GM21526 (cell line): Measurements from ENCODE around the gene NDUFA8.

Source experiments
- ATAC-seq: cut with Tn5 transposase; IDR thresholded peaks from one replicate; pipeline ENCODE4 v1.9.1; 2021; ENCODE audit warnings: moderate library complexity; ENCODE audit not compliant: unreplicated experiment, low FRiP score

The NDUFA8 gene

GRCh38 chr9:122186777-122187470 lies 27.3 kb upstream of the NDUFA8 start:
- no peak for ATAC-seq

GRCh38 chr9:122186301-122186700 lies 26.7 kb upstream of the NDUFA8 start:
- no peak for ATAC-seq

- ATAC-seq = no peak
Measured at GRCh38 chr9:122184551-122184950, 25.0 kb upstream of the NDUFA8 start.

GRCh38 chr9:122183501-122183900 lies 23.9 kb upstream of the NDUFA8 start:
- ATAC-seq = no peak

DNA sequence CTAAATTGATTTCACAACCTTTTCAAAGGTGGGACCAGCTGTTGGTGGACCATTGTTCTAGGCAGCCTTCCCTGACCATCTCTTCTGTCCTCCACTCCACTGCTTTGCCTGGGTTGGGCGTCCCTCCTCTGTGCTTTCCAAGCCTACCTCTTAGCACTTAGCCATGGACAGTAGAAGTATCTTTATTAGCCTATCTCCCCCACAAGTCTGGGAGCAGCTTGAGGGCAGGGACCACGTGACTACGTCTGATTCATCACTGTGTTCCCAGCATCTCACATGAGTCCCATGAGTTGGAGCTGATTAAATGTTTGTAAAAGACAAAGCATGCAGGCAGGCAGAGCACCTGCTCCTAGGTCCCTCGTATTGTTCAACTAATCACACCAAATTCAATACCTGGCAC lies 21.1 kb upstream of the NDUFA8 start:
- no peak for ATAC-seq

GRCh38 chr9:122179690-122180074 lies 20.1 kb upstream of the NDUFA8 start:
- ATAC-seq = no peak

DNA sequence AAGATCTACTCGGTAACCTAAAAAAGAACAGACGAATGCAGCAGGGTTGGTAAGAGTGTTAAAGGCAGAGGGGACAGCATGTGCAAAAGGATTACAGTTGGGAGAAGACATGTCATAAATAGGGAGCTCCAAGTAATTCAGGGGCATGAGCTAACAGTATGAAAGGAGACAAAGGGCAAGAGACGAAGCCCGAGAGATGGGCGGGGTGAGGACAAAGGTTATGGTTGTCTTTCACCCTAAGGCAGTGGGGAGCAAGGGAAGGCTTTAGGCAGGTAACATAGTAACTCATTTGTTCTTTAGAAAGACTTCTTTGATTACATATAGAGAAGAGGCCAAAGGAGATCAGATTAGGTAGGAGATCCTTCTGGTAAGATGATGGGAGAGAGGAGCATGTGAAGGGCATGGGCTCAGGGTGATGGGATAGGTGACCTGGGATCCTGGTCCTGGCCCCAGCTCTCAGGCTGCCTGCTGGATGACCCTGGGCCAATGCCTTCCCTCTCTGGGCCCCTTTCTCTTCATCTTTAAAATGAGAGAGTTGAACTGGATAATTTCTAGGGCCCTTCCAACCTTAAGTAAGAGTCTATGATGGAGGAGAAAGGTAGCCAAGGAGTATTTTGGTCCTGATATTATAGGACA lies 19.6 kb upstream of the NDUFA8 start:
- no peak for ATAC-seq

GRCh38 chr9:122176916-122177315 lies 17.3 kb upstream of the NDUFA8 start:
- ATAC-seq = no peak

- ATAC-seq = no peak
Measured at GRCh38 chr9:122173670-122174069, 14.1 kb upstream of the NDUFA8 start.

- no peak for ATAC-seq
Measured at GRCh38 chr9:122172131-122172530, 12.6 kb upstream of the NDUFA8 start.

GRCh38 chr9:122168356-122168755 lies 8.8 kb upstream of the NDUFA8 start:
- ATAC-seq = no peak

- no peak for ATAC-seq
Measured at GRCh38 chr9:122164286-122164685, 4.7 kb upstream of the NDUFA8 start.

GRCh38 chr9:122162415-122162814 lies 2.8 kb upstream of the NDUFA8 start:
- ATAC-seq = no peak

DNA sequence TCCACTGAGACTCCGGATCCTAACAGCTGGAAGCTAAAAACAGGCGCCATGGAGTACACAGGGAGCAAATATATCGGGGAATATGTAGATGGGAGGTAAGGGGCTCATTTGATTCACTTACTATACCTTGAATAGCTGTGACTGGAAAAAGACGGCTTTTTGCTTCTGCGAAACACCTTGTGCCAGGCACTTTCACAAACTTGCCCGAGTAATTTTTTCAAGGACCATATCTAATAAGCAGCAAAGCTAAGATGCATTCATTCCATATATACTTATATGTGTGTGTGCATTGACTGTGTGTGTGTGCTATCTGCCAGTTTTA lies 307 bp upstream of the NDUFA8 start:
- ATAC-seq = peak; percentile 9

GRCh38 chr9:122158202-122158601 lies 1.4 kb downstream of the NDUFA8 start:
- ATAC-seq = peak; percentile 41

- no peak for ATAC-seq
Measured at GRCh38 chr9:122155796-122156195, 3.8 kb downstream of the NDUFA8 start.

DNA sequence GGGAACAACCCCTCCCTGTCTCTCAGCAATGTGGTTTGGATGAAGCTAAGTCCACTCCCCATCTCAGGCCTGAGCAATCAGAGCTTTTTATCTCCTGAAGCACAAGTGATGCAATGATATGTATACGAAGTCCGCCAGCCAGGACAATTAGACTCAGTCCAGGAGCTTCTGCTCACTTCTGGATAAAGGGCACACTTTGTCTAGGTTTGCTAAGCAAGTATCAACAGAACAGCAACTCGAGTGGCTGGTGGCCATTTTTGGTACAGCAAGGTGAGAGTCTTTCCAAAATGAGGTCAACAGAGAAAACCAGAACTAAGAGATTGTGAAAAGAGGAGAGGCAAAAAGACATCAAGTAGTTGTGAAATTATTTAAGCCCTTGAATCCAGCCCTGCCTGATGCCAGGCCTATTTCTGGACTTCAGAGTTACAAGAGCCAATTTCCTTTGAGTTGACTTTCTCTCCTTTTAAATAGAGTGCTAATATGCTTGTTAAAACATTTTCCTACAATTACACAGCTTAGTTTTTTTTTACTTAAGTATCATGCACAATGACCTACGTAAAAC lies 8.2 kb downstream of the NDUFA8 start:
- no peak for ATAC-seq

GRCh38 chr9:122145592-122145863 lies 14.1 kb downstream of the NDUFA8 start:
- no peak for ATAC-seq

GRCh38 chr9:122144836-122145591 lies 14.6 kb downstream of the NDUFA8 start:
- no peak for ATAC-seq

GRCh38 chr9:122143876-122144405 lies 15.6 kb downstream of the NDUFA8 start:
- ATAC-seq = no peak

GRCh38 chr9:122143296-122143695 lies 16.3 kb downstream of the NDUFA8 start:
- ATAC-seq = no peak

GRCh38 chr9:122141671-122142070 lies 17.9 kb downstream of the NDUFA8 start:
- ATAC-seq = no peak
